NCI-H146 treated with DMSO at 0.1 percent for 48 hours (cell line): ENCODE data around the gene WNT10A.

ENCODE experiments used
- DNase-seq: peaks from one replicate; lab custom pipeline; 2025; ENCODE audit not compliant: unreplicated experiment; lab: John Stamatoyannopoulos, UW

The WNT10A gene

GRCh38 chr2:218876562-218877219 lies 4.0 kb upstream of the WNT10A start:
- peak; percentile 12 for DNase-seq

- DNase-seq = no peak
Measured at GRCh38 chr2:218877331-218877730, 3.3 kb upstream of the WNT10A start.

GRCh38 chr2:218877891-218878290 lies 2.8 kb upstream of the WNT10A start:
- DNase-seq = no peak

GRCh38 chr2:218878486-218878885 lies 2.2 kb upstream of the WNT10A start:
- DNase-seq = no peak

GRCh38 chr2:218878926-218879761 lies 1.5 kb upstream of the WNT10A start:
- DNase-seq = no peak

GRCh38 chr2:218879776-218880101 lies 913 bp upstream of the WNT10A start:
- no peak for DNase-seq

- no peak for DNase-seq
Measured at GRCh38 chr2:218880859-218881594, 375 bp downstream of the WNT10A start.

- no peak for DNase-seq
Measured at GRCh38 chr2:218881744-218882460, 1.2 kb downstream of the WNT10A start.

- no peak for DNase-seq
Measured at GRCh38 chr2:218882461-218882816, 1.8 kb downstream of the WNT10A start.

GRCh38 chr2:218882866-218883366 lies 2.3 kb downstream of the WNT10A start:
- no peak for DNase-seq

- DNase-seq = no peak
Measured at GRCh38 chr2:218883491-218884490, 3.1 kb downstream of the WNT10A start.

- DNase-seq = no peak
Measured at GRCh38 chr2:218884519-218884918, 3.9 kb downstream of the WNT10A start.

- no peak for DNase-seq
Measured at GRCh38 chr2:218885981-218886947, 5.6 kb downstream of the WNT10A start.

GRCh38 chr2:218887079-218887478 lies 6.4 kb downstream of the WNT10A start:
- DNase-seq = no peak

- DNase-seq = no peak
Measured at GRCh38 chr2:218888341-218888740, 7.7 kb downstream of the WNT10A start.

GRCh38 chr2:218889937-218890336 lies 9.3 kb downstream of the WNT10A start:
- DNase-seq = no peak

- no peak for DNase-seq
Measured at GRCh38 chr2:218890369-218890768, 9.7 kb downstream of the WNT10A start.

GRCh38 chr2:218891275-218892135 lies 10.9 kb downstream of the WNT10A start:
- no peak for DNase-seq
